Fibroblast of skin of right quadriceps (primary cell): ENCODE measurements around the gene ARL10.
"Not testable (repeated sequence)": the region's sequence is repeated elsewhere in the genome, so short reads cannot be mapped to it uniquely, and the experiment has no call there.

Experiments
- DNase-seq: peaks from one replicate; pipeline ENCODE4 v3.0.0-alpha.2; 2013

ARL10 gene

GRCh38 chr5:176391479-176391878, 26.2 kb downstream of the ARL10 start:
- DNase-seq = no peak

- no peak for DNase-seq
Measured at GRCh38 chr5:176391999-176392398, 26.7 kb downstream of the ARL10 start.

- DNase-seq = no peak
Measured at GRCh38 chr5:176392526-176392925, 27.2 kb downstream of the ARL10 start.

GRCh38 chr5:176394096-176394495, 28.8 kb downstream of the ARL10 start:
- DNase-seq = no peak

GRCh38 chr5:176394881-176395675, 29.8 kb downstream of the ARL10 start:
- DNase-seq = no peak

GRCh38 chr5:176396330-176396729, 31.0 kb downstream of the ARL10 start:
- peak; percentile 22 for DNase-seq

GRCh38 chr5:176397736-176398420, 32.6 kb downstream of the ARL10 start:
- DNase-seq = no peak

- no peak for DNase-seq
Measured at GRCh38 chr5:176400382-176401156, 35.3 kb downstream of the ARL10 start.

- DNase-seq = no peak
Measured at GRCh38 chr5:176401281-176402205, 36.3 kb downstream of the ARL10 start.

- DNase-seq = no peak
Measured at GRCh38 chr5:176405656-176406435, 40.6 kb downstream of the ARL10 start.

GRCh38 chr5:176406436-176407052, 41.3 kb downstream of the ARL10 start:
- DNase-seq = no peak

- no peak for DNase-seq
Measured at GRCh38 chr5:176407456-176408251, 42.4 kb downstream of the ARL10 start.

GRCh38 chr5:176408252-176408573, 42.9 kb downstream of the ARL10 start:
- not testable (repeated sequence) for DNase-seq

- DNase-seq = no peak
Measured at GRCh38 chr5:176408590-176408989, 43.3 kb downstream of the ARL10 start.

- DNase-seq = no peak
Measured at GRCh38 chr5:176409765-176410164, 44.5 kb downstream of the ARL10 start.

- DNase-seq = no peak
Measured at GRCh38 chr5:176410486-176411180, 45.3 kb downstream of the ARL10 start.

- DNase-seq = no peak
Measured at GRCh38 chr5:176412517-176413254, 47.4 kb downstream of the ARL10 start.

- DNase-seq = no peak
Measured at GRCh38 chr5:176413255-176413565, 47.9 kb downstream of the ARL10 start.

GRCh38 chr5:176413709-176414191, 48.5 kb downstream of the ARL10 start:
- no peak for DNase-seq
